Measurements from ENCODE around the gene PRPF19. TPM values are rescaled to one million over a fixed set of nuclear protein-coding genes. Genes with fewer than 3 reads are reported as not detected.

Gene PRPF19
- total and polyA plus RNA-seq, 10 of the 15 experiments (the other 5 are each of a cell fraction or from before 2014, with no cell fraction given): 8.7 to 170 (median 61.3) TPM

- peak overlapping the region; percentile 13; the same call in 1 of the 2 replicates for H3K9ac ChIP-seq (ENCODE audit: control insufficient read depth, insufficient read depth, low read length)
- WGBS (ENCODE audit: insufficient coverage, insufficient replicate concordance, low lambda C conversion rate, missing lambda C conversion rate): 35% methylated on average over 5 of the region's 5 CpGs
- H3K27ac ChIP-seq (ENCODE audit: control insufficient read depth, insufficient read depth): peak overlapping the region; percentile 94
- no peaks in the 10 kb centered on the region for H3K36me3 ChIP-seq (ENCODE audit: control insufficient read depth in 2 of 2, insufficient read depth in 2 of 2, low read length in 1 of 2)
- intact Hi-C loops (cut with micrococcal nuclease; ENCODE audit: unreplicated experiment) (no loop called here), in situ Hi-C loops (cut with MboI) (no loop called here)
- H3K4me3 ChIP-seq: no peak overlapping the region
- H3K79me2 ChIP-seq (ENCODE audit: control insufficient read depth, insufficient read depth, low read length): peaks cover 14% of the 10 kb centered on the region
- ChIA-PET SMC1A (ENCODE audit: uncharacterized antibody, unreplicated experiment) (interaction anchor here (0.9 to 1.5 kb wide), 2 partner anchors 59 to 149 kb away, joined by 3 read pairs; no protein-coding TSS in a partner anchor), CTCF (interaction anchor here (0.7 to 1.2 kb wide), 6 partner anchors 14 to 132 kb away, joined by 3 read pairs; no protein-coding TSS in a partner anchor), POLR2A (interaction anchor here (1.8 kb wide), 1 partner anchor 250 kb away, joined by 5 read pairs; the partner anchor contains the start of gene VPS37C), RAD21 (ENCODE audit: unreplicated experiment) (interaction anchor here (1.1 to 5.9 kb wide), 4 partner anchors 8 to 150 kb away, joined by 3 to 43 read pairs (median 4); no protein-coding TSS in a partner anchor)
- no peak overlapping the region for H2AFZ ChIP-seq (ENCODE audit: control insufficient read depth, low read depth, low read length)
- ATAC-seq (no peak), DNase-seq (ENCODE audit: low read depth, low spot score) (no peak), FAIRE-seq (no peak)
- H3K9me3 ChIP-seq (replicated peaks; ENCODE audit: control insufficient read depth, insufficient read depth, low read length): peaks cover 8% of the 10 kb centered on the region
- H3K4me1 ChIP-seq (ENCODE audit: control insufficient read depth, insufficient read depth, low read length): peaks cover 54% of the 10 kb centered on the region
- no peaks in the 10 kb centered on the region for H3K27me3 ChIP-seq (replicated peaks in 1 of 2; ENCODE audit: control insufficient read depth in 2 of 2, insufficient read depth in 2 of 2, low read length in 1 of 2)
- BruUV-seq (replicated peaks): no TSS peak
- TF ChIP-seq ETV6 (conservative IDR thresholded peaks at IDR 0.05 in 1 of 2, IDR thresholded peaks at IDR 0.05 in 1 of 2; ENCODE audit: borderline replicate concordance in 1 of 2, low read depth in 1 of 2) (peak in 1 of 2 experiments; percentile 92; a peak in 2 of 4 replicates), IKZF2 (IDR thresholded peaks at IDR 0.05) (peak; percentile 12 to 37), CREB1 (IDR thresholded peaks at IDR 0.05; ENCODE audit: low read depth) (no peak), ZBTB40 (IDR thresholded peaks at IDR 0.05; ENCODE audit: borderline replicate concordance) (peak; percentile 43; the same call in 1 of the 2 replicates), JUNB (IDR thresholded peaks at IDR 0.05) (peak; percentile 60), TCF12 (IDR thresholded peaks at IDR 0.05; ENCODE audit: low read depth, low read length) (0 out of 2 replicates have a peak, but pooled peaks have one; percentile 30), SPI1 (IDR thresholded peaks at IDR 0.05; ENCODE audit: borderline replicate concordance, insufficient read depth, low read depth, low read length) (peak; percentile 51; the same call in 1 of the 2 replicates), SRF (IDR thresholded peaks at IDR 0.05; ENCODE audit: low read depth in 2 of 2, low read length in 2 of 2) (peak in 1 of 2 experiments; percentile 75; a peak in 1 of 4 replicates), CREM (IDR thresholded peaks at IDR 0.05; ENCODE audit: low read depth) (peak; percentile 17; the same call in 1 of the 2 replicates), BHLHE40 (IDR thresholded peaks at IDR 0.05; ENCODE audit: borderline replicate concordance in 1 of 2, low read depth in 2 of 2, low read length in 1 of 2) (peak; percentile 21 to 29; a peak in 1 of 4 replicates), BCL11A (IDR thresholded peaks at IDR 0.05; ENCODE audit: low read depth, low read length) (peak; percentile 54; the same call in 1 of the 2 replicates), HDAC2 (IDR thresholded peaks at IDR 0.05) (no peak), SMARCA5 (IDR thresholded peaks at IDR 0.05) (peak; percentile 79; the same call in 1 of the 2 replicates), EED (IDR thresholded peaks at IDR 0.05; ENCODE audit: low read depth) (peak; percentile 91), EGR1 (IDR thresholded peaks at IDR 0.05; ENCODE audit: borderline replicate concordance in 1 of 2, low read depth in 2 of 2, low read length in 2 of 2) (no peak; a peak in 1 of 3 replicates), RFX5 (IDR thresholded peaks at IDR 0.05; ENCODE audit: low read depth, low read length) (no peak)
- H3K4me2 ChIP-seq (ENCODE audit: control insufficient read depth, insufficient read depth): peak overlapping the region; percentile 77
- no peaks in the 10 kb centered on the region for H4K20me1 ChIP-seq (ENCODE audit: control insufficient read depth, insufficient read depth)
Measured at GRCh38 chr11:60910711-60911380, 4.5 kb upstream of the PRPF19 start.

Measured in GM12878 (cell line).